SK-N-MC (cell line): ENCODE measurements around the gene PPP1CC.

Source experiments
- EZH2 ChIP-seq: fragments of 200-600 bp; sonication (generic); IDR thresholded peaks from one replicate; pipeline ENCODE4 v1.6.1; 2017; ENCODE audit warnings: antibody characterized with exemption
- POLR2AphosphoS5 ChIP-seq: IDR thresholded peaks from 2 replicates; pipeline ENCODE4 v1.6.1; 2012; ENCODE audit warnings: mild to moderate bottlenecking, low read depth, low read length, borderline replicate concordance

DNA sequence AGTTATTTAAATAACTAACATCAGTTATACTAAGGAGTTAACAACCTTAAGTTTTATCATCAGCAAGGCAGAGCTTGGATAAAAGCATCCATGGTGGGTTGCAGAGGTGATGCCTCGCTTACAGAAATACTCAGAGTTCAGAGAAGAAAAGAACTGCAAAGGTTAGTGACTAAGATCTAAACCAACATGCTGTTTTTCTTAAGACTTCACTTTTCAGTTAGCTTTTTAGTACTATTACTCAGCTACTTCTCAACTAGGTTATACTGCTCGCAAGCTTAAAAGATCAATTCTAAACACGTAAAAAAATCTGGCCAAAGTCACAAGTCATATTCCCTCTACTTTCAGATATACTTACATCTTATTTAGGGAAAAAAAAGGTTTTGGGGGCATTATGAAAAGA, 2.8 kb downstream of the PPP1CC start:
- TF ChIP-seq POLR2AphosphoS5 (no peak), EZH2 (no peak)
